Measurements from ENCODE around the gene LRRD1. TPM values are rescaled to one million over a fixed set of nuclear protein-coding genes. Genes with fewer than 3 reads are reported as not detected.

LRRD1 gene
- total and polyA plus RNA-seq, 7 experiments from 2014 or later, result 0.17 to 0.22 TPM; not detected in 5

DNA sequence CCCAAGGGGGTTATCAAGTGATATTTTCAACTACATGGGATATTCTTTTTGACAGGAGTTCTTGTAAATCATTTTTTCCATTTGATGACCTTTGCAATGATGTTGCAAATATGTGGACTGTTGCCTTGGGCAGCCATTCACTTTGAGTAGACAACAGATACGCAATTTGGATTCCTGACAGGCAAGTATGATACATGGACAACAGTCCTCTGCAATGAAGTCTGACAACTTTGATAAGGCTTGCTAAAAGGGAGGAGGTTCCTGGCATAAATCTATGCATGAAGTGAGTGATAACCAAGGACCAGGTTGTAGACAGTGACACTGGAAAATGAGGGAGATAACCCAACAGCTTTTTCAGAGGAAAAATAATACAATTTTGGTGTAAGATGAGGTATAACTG, 17.7 kb downstream of the LRRD1 start:
- H3K36me3 Mint-ChIP-seq, result no peaks in the 10 kb centered on the region
- H3K27me3 Mint-ChIP-seq, result peaks cover 5 to 35% (median 10%) of the 10 kb centered on the region in 5 donors
- no peak overlapping the region for H3K27ac Mint-ChIP-seq
- ChIA-PET CTCF (no interaction called here), POLR2A (no interaction called here)
- no peaks in the 10 kb centered on the region for H3K9me3 ChIP-seq (ENCODE audit: control insufficient read depth in 2 of 3, low read length in 3 of 3)
- H3K27me3 ChIP-seq (ENCODE audit: control insufficient read depth in 2 of 2, insufficient read depth in 2 of 2, low read length in 2 of 2), result peaks cover 0 to 4% of the 10 kb centered on the region in 2 donors
- H3K9me3 Mint-ChIP-seq, result no peaks in the 10 kb centered on the region
- ATAC-seq, result no peak
- H3K4me3 Mint-ChIP-seq, result no peak overlapping the region
- H3K27ac ChIP-seq (ENCODE audit: low read depth, low read length), result no peak overlapping the region
- no peaks in the 10 kb centered on the region for H3K36me3 ChIP-seq (ENCODE audit: control insufficient read depth in 2 of 3, insufficient read depth in 3 of 3, low read length in 3 of 3)
- intact Hi-C loops (cut with micrococcal nuclease), result no loop called here
- DNase-seq, result no peak
- no peaks in the 10 kb centered on the region for H3K4me1 ChIP-seq (ENCODE audit: control insufficient read depth in 2 of 2, insufficient read depth in 2 of 2, low read length in 2 of 2)
- H3K4me3 ChIP-seq (ENCODE audit: low read length), result no peak overlapping the region
- H3K4me1 Mint-ChIP-seq, result peaks cover 0 to 5% (median 0%) of the 10 kb centered on the region in 7 donors

DNA sequence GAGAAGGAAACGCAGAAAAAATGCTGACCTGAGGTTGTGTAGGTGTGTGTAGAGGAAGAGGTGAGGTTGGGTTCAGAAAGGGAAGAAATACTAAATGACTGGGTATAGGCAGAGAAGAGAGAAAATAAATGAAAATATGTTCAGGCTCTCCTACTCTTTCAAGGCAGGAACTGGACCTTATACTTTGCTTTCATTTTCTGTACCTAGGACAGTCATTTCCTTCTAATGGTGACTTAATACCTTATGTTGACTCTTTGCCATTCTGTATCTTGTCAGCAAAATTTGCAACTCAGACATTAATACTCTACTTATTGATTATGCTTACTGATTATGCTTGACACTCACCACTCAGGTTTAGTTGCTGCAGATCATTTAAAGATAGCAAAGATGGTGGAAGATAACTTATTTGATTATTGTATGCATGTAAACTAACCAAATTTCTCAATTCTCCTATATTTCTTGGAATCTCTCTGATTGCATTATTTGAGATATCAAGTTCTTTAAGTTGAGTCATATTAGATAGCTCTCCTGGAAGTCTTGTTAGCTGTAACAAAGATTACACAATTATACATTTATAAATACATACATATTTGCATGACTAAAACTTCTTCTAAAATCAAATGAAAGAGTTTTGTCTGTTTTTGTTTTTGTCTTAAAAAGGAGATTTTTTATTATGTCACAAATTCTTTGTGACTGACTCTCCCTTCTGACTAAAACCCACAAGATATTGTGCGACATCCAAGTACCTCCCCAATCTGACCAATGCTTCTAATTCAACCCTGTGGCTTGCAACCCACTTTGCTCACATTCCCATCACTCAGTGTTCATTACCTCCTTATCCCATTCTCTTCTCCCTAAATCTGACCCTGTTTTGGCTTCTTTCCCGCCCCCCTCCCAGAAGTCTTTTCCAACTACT, 20.0 kb downstream of the LRRD1 start:
- H3K4me1 ChIP-seq (ENCODE audit: control insufficient read depth in 2 of 2, insufficient read depth in 2 of 2, low read length in 2 of 2), result no peaks in the 10 kb centered on the region
- CTCF ChIA-PET, result no interaction called here
- no peak overlapping the region for H3K27ac ChIP-seq (ENCODE audit: low read depth, low read length)
- no peak overlapping the region for H3K4me3 ChIP-seq (ENCODE audit: low read length)
- Mint-ChIP-seq H3K4me1 (peaks cover 0 to 5% (median 0%) of the 10 kb centered on the region in 7 donors), H3K27me3 (peaks cover 5 to 32% (median 14%) of the 10 kb centered on the region in 5 donors), H3K9me3 (no peaks in the 10 kb centered on the region), H3K27ac (no peak overlapping the region), H3K36me3 (no peaks in the 10 kb centered on the region), H3K4me3 (no peak overlapping the region)
- POLR2A ChIA-PET, result no interaction called here
- H3K9me3 ChIP-seq (ENCODE audit: control insufficient read depth in 2 of 3, low read length in 3 of 3), result no peaks in the 10 kb centered on the region
- H3K27me3 ChIP-seq (ENCODE audit: control insufficient read depth in 2 of 2, insufficient read depth in 2 of 2, low read length in 2 of 2), result no peaks in the 10 kb centered on the region
- ATAC-seq (no peak), DNase-seq (no peak)
- H3K36me3 ChIP-seq (ENCODE audit: control insufficient read depth in 2 of 3, insufficient read depth in 3 of 3, low read length in 3 of 3), result no peaks in the 10 kb centered on the region
- intact Hi-C loops (cut with micrococcal nuclease), result no loop called here

DNA sequence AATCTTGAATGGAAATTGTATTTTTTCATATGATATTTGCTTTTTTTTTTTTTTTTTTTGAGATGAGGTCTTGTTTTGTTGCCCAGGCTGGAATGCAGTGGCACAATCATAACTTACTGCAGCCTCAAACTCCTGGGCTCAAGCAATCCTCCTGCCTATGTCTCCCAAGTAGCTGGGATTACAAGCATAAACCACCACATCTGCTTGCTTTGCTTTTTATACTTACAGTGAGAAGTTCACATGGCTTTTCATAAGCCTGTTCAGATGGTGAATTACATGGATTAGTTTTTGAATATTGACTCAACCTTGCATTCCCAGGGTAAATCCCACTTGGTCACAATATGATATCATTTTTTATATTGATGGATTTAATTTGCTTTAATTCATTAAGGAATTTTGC, 22.0 kb downstream of the LRRD1 start:
- H3K9me3 Mint-ChIP-seq, result no peaks in the 10 kb centered on the region
- no peak overlapping the region for H3K27ac ChIP-seq (ENCODE audit: low read depth, low read length)
- no peak overlapping the region for H3K4me3 Mint-ChIP-seq
- H3K4me3 ChIP-seq (ENCODE audit: low read length), result no peak overlapping the region
- CTCF ChIA-PET, result no interaction called here
- DNase-seq (no peak), ATAC-seq (no peak)
- H3K27me3 ChIP-seq (ENCODE audit: control insufficient read depth in 2 of 2, insufficient read depth in 2 of 2, low read length in 2 of 2), result no peaks in the 10 kb centered on the region
- H3K36me3 ChIP-seq (ENCODE audit: control insufficient read depth in 2 of 3, insufficient read depth in 3 of 3, low read length in 3 of 3), result no peaks in the 10 kb centered on the region
- H3K4me1 ChIP-seq (ENCODE audit: control insufficient read depth in 2 of 2, insufficient read depth in 2 of 2, low read length in 2 of 2), result no peaks in the 10 kb centered on the region
- POLR2A ChIA-PET, result no interaction called here
- no peaks in the 10 kb centered on the region for H3K36me3 Mint-ChIP-seq
- no peaks in the 10 kb centered on the region for H3K9me3 ChIP-seq (ENCODE audit: control insufficient read depth in 2 of 3, low read length in 3 of 3)
- intact Hi-C loops (cut with micrococcal nuclease), result no loop called here
- peaks cover 0 to 22% (median 10%) of the 10 kb centered on the region in 5 donors for H3K27me3 Mint-ChIP-seq
- no peak overlapping the region for H3K27ac Mint-ChIP-seq
- H3K4me1 Mint-ChIP-seq, result peaks cover 0 to 5% (median 0%) of the 10 kb centered on the region in 7 donors

DNA sequence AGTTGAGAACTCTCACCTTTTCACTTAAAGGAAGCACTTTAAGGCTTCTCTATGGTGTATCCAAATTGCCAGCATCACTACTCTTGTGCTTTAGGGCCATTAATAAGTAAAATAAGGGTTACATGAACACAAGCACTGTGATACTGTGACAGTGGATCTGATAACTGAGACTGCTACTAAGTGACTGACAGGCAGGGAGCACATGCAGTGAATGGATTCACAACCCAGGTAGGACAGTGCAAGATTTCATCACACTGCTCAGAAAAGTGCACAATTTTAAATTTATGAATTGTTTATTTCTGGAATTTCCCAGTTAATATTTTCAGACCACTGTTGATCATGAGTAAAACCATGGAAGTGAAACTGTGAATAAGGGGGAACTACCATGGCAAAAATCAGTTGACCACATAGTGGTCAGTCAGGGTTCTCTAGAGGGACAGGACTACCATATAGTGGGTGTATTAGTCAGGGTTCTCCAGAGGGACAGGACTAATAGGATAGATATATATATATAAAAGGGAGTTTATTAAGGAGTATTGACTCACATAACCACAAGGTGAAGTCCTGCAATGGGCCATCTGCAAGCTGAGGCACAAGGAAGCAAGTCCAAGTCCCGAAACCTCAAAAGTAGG, 23.7 kb downstream of the LRRD1 start:
- intact Hi-C loops (cut with micrococcal nuclease), result no loop called here
- DNase-seq (no peak), ATAC-seq (no peak)
- Mint-ChIP-seq H3K27ac (no peak overlapping the region), H3K4me3 (no peak overlapping the region), H3K36me3 (no peaks in the 10 kb centered on the region), H3K4me1 (peaks cover 0 to 5% (median 0%) of the 10 kb centered on the region in 7 donors), H3K27me3 (peaks cover 0 to 15% (median 3%) of the 10 kb centered on the region in 5 donors), H3K9me3 (no peaks in the 10 kb centered on the region)
- ChIA-PET POLR2A (no interaction called here), CTCF (no interaction called here)
- Histone ChIP-seq H3K9me3 (ENCODE audit: control insufficient read depth in 2 of 3, low read length in 3 of 3) (no peaks in the 10 kb centered on the region), H3K4me1 (ENCODE audit: control insufficient read depth in 2 of 2, insufficient read depth in 2 of 2, low read length in 2 of 2) (no peaks in the 10 kb centered on the region), H3K27me3 (ENCODE audit: control insufficient read depth in 2 of 2, insufficient read depth in 2 of 2, low read length in 2 of 2) (no peaks in the 10 kb centered on the region), H3K4me3 (ENCODE audit: low read length) (no peak overlapping the region), H3K27ac (ENCODE audit: low read depth, low read length) (no peak overlapping the region), H3K36me3 (ENCODE audit: control insufficient read depth in 2 of 3, insufficient read depth in 3 of 3, low read length in 3 of 3) (no peaks in the 10 kb centered on the region)

DNA sequence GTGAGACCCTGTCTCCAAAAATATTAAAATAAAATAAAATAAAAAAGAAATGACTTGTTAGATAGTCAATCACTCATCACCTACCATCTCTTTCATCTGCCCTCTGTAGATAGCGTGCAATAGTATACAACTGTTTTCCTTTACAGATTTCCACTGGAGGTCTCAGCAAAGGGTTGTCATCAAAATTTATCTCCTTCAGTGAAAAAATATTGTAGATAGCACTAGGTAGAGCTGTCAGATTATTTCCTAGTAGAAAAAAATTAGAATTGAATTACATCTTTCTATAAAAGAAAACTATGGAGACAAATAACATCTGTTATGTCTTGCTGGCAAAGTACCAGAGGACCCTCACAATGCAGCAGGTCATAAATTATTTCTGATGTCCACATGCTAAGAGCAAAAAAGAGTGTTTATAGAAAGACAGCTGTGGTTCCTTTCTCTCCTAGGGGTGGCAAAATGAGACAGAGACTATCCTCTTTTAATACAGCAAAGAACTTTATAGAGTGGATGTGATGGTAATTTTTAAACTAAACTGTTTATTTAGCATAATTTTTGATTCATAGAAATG, 28.4 kb downstream of the LRRD1 start:
- ChIA-PET CTCF (no interaction called here), POLR2A (no interaction called here)
- Mint-ChIP-seq H3K4me3 (no peak overlapping the region), H3K36me3 (no peaks in the 10 kb centered on the region), H3K27me3 (peaks cover 0 to 9% (median 0%) of the 10 kb centered on the region in 5 donors), H3K27ac (no peak overlapping the region), H3K9me3 (no peaks in the 10 kb centered on the region), H3K4me1 (no peaks in the 10 kb centered on the region)
- Histone ChIP-seq H3K36me3 (ENCODE audit: control insufficient read depth in 2 of 3, insufficient read depth in 3 of 3, low read length in 3 of 3) (no peaks in the 10 kb centered on the region), H3K27me3 (ENCODE audit: control insufficient read depth in 2 of 2, insufficient read depth in 2 of 2, low read length in 2 of 2) (no peaks in the 10 kb centered on the region), H3K4me3 (ENCODE audit: low read length) (no peak overlapping the region), H3K9me3 (ENCODE audit: control insufficient read depth in 2 of 3, low read length in 3 of 3) (no peaks in the 10 kb centered on the region), H3K4me1 (ENCODE audit: control insufficient read depth in 2 of 2, insufficient read depth in 2 of 2, low read length in 2 of 2) (no peaks in the 10 kb centered on the region), H3K27ac (ENCODE audit: low read depth, low read length) (no peak overlapping the region)
- DNase-seq (no peak), ATAC-seq (no peak)
- intact Hi-C loops (cut with micrococcal nuclease), result no loop called here

DNA sequence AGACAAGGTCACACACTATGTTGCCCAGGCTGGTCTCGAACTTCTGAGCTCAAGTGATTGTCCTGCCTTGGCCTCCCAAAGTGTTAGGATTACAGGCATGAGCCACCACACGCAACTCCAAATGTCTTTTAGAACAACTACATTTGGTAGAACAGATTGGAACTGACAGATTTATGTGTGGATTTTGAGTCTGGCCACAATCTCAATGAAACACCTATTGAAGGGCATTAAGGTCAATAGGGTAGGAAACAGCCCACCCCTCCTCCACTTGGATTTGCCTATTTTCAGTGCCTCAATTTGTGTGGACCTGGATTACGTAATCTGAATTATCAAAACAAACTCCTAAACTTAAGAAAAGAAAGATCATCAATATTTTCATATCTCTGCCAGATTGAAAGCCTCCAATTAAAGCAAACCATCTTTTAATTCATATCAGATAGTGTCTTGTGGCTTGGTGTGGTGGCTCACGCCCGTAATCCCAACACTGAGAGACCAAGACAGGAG, 29.2 kb downstream of the LRRD1 start:
- ChIA-PET CTCF (no interaction called here), POLR2A (no interaction called here)
- Mint-ChIP-seq H3K27ac (no peak overlapping the region), H3K9me3 (no peaks in the 10 kb centered on the region), H3K36me3 (no peaks in the 10 kb centered on the region), H3K4me1 (no peaks in the 10 kb centered on the region), H3K4me3 (no peak overlapping the region), H3K27me3 (peaks cover 0 to 6% (median 0%) of the 10 kb centered on the region in 5 donors)
- H3K27ac ChIP-seq (ENCODE audit: low read depth, low read length), result no peak overlapping the region
- no peak for DNase-seq
- intact Hi-C loops (cut with micrococcal nuclease), result no loop called here
- H3K4me1 ChIP-seq (ENCODE audit: control insufficient read depth in 2 of 2, insufficient read depth in 2 of 2, low read length in 2 of 2), result no peaks in the 10 kb centered on the region
- H3K9me3 ChIP-seq (ENCODE audit: control insufficient read depth in 2 of 3, low read length in 3 of 3), result no peaks in the 10 kb centered on the region
- no peaks in the 10 kb centered on the region for H3K36me3 ChIP-seq (ENCODE audit: control insufficient read depth in 2 of 3, insufficient read depth in 3 of 3, low read length in 3 of 3)
- no peak overlapping the region for H3K4me3 ChIP-seq (ENCODE audit: low read length)
- ATAC-seq, result no peak
- H3K27me3 ChIP-seq (ENCODE audit: control insufficient read depth in 2 of 2, insufficient read depth in 2 of 2, low read length in 2 of 2), result no peaks in the 10 kb centered on the region

All from naive thymus-derived CD4-positive, alpha-beta T cell (primary cell).